Suprapubic skin (tissue), 3 donors: ENCODE measurements around the gene CEACAM18.

Experiments used
- EP300 ChIP-seq: sonication (generic); formaldehyde crosslinking; IDR thresholded peaks from one replicate; pipeline ENCODE4 v1.6.1; 2017; ENCODE audit warnings: antibody characterized with exemption
- POLR2A ChIP-seq, 2 donors: fragments of 450-650 bp; IDR thresholded peaks; one replicate each; pipeline ENCODE4 v1.6.1; 2017; ENCODE audit warnings: antibody characterized with exemption in 2 of 2, mild to moderate bottlenecking in 2 of 2, moderate library complexity in 2 of 2
- TF ChIP-seq, protein P1 (sequence below), 2 donors: fragments of 200-600 bp in 1 of 2; fragments of 450-650 bp in 1 of 2; sonication (generic) in 1 of 2; IDR thresholded peaks; one replicate each; pipeline ENCODE4 v1.5.1; 2016 to 2019; ENCODE audit warnings: antibody characterized with exemption in 2 of 2, mild to moderate bottlenecking in 1 of 2, moderate library complexity in 1 of 2

DNA sequence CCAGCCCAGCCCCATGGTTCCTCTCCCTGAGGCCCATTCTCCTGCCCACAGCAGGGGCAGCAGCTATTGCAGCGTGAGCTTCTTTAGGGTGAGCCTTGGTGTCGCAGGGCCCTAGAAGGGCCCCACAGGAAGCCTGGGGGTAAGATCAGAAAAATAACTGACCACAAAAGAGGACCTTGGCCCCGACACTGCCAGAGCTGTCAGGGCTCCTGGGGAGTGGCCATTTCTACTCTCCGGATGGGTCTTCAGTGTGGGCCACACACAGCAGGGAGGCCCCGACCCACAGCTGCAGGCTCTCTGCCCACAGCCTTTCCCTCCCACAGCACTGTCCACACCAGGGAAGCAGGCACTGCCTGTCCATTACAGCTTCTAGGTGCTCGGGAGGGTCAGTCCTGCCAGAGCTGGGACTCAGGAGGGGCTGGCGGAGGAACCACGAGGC lies 16.6 kb upstream of the CEACAM18 start:
- TF ChIP-seq, protein P1, sequence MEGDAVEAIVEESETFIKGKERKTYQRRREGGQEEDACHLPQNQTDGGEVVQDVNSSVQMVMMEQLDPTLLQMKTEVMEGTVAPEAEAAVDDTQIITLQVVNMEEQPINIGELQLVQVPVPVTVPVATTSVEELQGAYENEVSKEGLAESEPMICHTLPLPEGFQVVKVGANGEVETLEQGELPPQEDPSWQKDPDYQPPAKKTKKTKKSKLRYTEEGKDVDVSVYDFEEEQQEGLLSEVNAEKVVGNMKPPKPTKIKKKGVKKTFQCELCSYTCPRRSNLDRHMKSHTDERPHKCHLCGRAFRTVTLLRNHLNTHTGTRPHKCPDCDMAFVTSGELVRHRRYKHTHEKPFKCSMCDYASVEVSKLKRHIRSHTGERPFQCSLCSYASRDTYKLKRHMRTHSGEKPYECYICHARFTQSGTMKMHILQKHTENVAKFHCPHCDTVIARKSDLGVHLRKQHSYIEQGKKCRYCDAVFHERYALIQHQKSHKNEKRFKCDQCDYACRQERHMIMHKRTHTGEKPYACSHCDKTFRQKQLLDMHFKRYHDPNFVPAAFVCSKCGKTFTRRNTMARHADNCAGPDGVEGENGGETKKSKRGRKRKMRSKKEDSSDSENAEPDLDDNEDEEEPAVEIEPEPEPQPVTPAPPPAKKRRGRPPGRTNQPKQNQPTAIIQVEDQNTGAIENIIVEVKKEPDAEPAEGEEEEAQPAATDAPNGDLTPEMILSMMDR (IDR thresholded peaks at IDR 0.05): no peak
- TF ChIP-seq POLR2A (IDR thresholded peaks at IDR 0.05): no peak
- no peak for TF ChIP-seq EP300
